Neural crest cell (in vitro differentiated cells): ENCODE measurements around the gene METTL25B. TPM values are rescaled to one million over a fixed set of nuclear protein-coding genes. Genes with fewer than 3 reads are reported as not detected.

Experiments used
- DNase-seq: peaks from one replicate; pipeline ENCODE4 v3.0.0; 2021; ENCODE audit warnings: low read depth, mixed read lengths, low spot score
- H3K27ac Mint-ChIP-seq: one replicate; pipeline ENCODE4 v1.8.0; 2021; ENCODE audit warnings: mild to moderate bottlenecking, mixed read lengths; ENCODE audit not compliant: unreplicated experiment
- H3K27me3 Mint-ChIP-seq: 2 replicates; pipeline ENCODE4 v1.8.0; 2021; ENCODE audit warnings: low read depth, mild to moderate bottlenecking, mixed read lengths
- H3K36me3 Mint-ChIP-seq: 2 replicates; pipeline ENCODE4 v1.8.0; 2021; ENCODE audit warnings: low read depth, mild to moderate bottlenecking, mixed read lengths
- H3K4me1 Mint-ChIP-seq: 2 replicates; pipeline ENCODE4 v1.8.0; 2021; ENCODE audit warnings: mixed read lengths
- H3K4me3 Mint-ChIP-seq: one replicate; pipeline ENCODE4 v1.8.0; 2021; ENCODE audit warnings: mild to moderate bottlenecking, mixed read lengths
- H3K9me3 Mint-ChIP-seq: 2 replicates; pipeline ENCODE4 v1.8.0; 2021; ENCODE audit warnings: mixed read lengths
- CTCF ChIP-seq: fragments of 200-600 bp; sonication (generic); conservative IDR thresholded peaks from 2 replicates; pipeline ENCODE4 v1.5.0; 2021; ENCODE audit warnings: antibody characterized with exemption, mild to moderate bottlenecking
- total RNA-seq: library from RNA; stranded (reverse); gene quantifications from 2 replicates; pipeline ENCODE4 v1.2.1, GENCODE V29; 2021

METTL25B gene
- total RNA-seq, 1 donor from 2014 or later: 33.0 TPM

- Mint-ChIP-seq H3K36me3 (peaks cover 2% of the 10 kb centered on the region), H3K9me3 (no peaks in the 10 kb centered on the region), H3K27me3 (no peaks in the 10 kb centered on the region), H3K4me3 (peak overlapping the region; percentile 49), H3K27ac (peak overlapping the region; percentile 35), H3K4me1 (peaks cover 24% of the 10 kb centered on the region)
- no peak for DNase-seq
- TF ChIP-seq CTCF: no peak
Measured at GRCh38 chr1:156738407-156738806, 10.1 kb downstream of the METTL25B start.

- peak overlapping the region; percentile 31 for H3K4me3 Mint-ChIP-seq
- no peak for TF ChIP-seq CTCF
- H3K36me3 Mint-ChIP-seq: peaks cover 2% of the 10 kb centered on the region
- H3K27ac Mint-ChIP-seq: no peak overlapping the region
- no peaks in the 10 kb centered on the region for H3K27me3 Mint-ChIP-seq
- H3K4me1 Mint-ChIP-seq: peaks cover 24% of the 10 kb centered on the region
- no peak for DNase-seq
- no peaks in the 10 kb centered on the region for H3K9me3 Mint-ChIP-seq
Measured at GRCh38 chr1:156738916-156739315, 10.6 kb downstream of the METTL25B start.

GRCh38 chr1:156740237-156740740 lies 12.0 kb downstream of the METTL25B start:
- no peaks in the 10 kb centered on the region for H3K27me3 Mint-ChIP-seq
- peak overlapping the region; percentile 98 for H3K4me3 Mint-ChIP-seq
- H3K36me3 Mint-ChIP-seq: peaks cover 2% of the 10 kb centered on the region
- H3K9me3 Mint-ChIP-seq: no peaks in the 10 kb centered on the region
- no peak for TF ChIP-seq CTCF
- DNase-seq: no peak
- H3K27ac Mint-ChIP-seq: peak overlapping the region; percentile 93
- H3K4me1 Mint-ChIP-seq: peaks cover 24% of the 10 kb centered on the region

- DNase-seq: peak; percentile 88
- H3K36me3 Mint-ChIP-seq: peaks cover 6% of the 10 kb centered on the region
- H3K27ac Mint-ChIP-seq: peak within 1 kb of the TSS; percentile 93
- H3K27me3 Mint-ChIP-seq: no peaks in the 10 kb centered on the region
- H3K9me3 Mint-ChIP-seq: no peaks in the 10 kb centered on the region
- TF ChIP-seq CTCF: no peak
- H3K4me3 Mint-ChIP-seq: peak within 1 kb of the TSS; percentile 98
- H3K4me1 Mint-ChIP-seq: peaks cover 31% of the 10 kb centered on the region
Measured at GRCh38 chr1:156740741-156741480, 12.6 kb downstream of the METTL25B start, which contains the start of gene MRPL24. MRPL24 (minus strand) TSS chr1:156741088; CDS start chr1:156738704, 2,384 bp downstream.

GRCh38 chr1:156741481-156741983 lies 13.3 kb downstream of the METTL25B start:
- H3K27ac Mint-ChIP-seq: peak overlapping the region; percentile 73
- peaks cover 6% of the 10 kb centered on the region for H3K36me3 Mint-ChIP-seq
- DNase-seq: no peak
- TF ChIP-seq CTCF: no peak
- no peaks in the 10 kb centered on the region for H3K9me3 Mint-ChIP-seq
- H3K27me3 Mint-ChIP-seq: no peaks in the 10 kb centered on the region
- H3K4me3 Mint-ChIP-seq: peak overlapping the region; percentile 98
- peaks cover 37% of the 10 kb centered on the region for H3K4me1 Mint-ChIP-seq
